ENCODE results near the gene EXOC3L2.

EXOC3L2 gene

GRCh38 chr19:45178262-45179071 lies 66.7 kb downstream of the EXOC3L2 start, which contains the start of gene BLOC1S3:
BLOC1S3 (plus strand) TSS chr19:45178784; CDS start chr19:45179297, 513 bp downstream.
- peak within 1 kb of the TSS; percentile 97 for H3K4me3 ChIP-seq (replicated peaks; ENCODE audit: low read depth, low read length)
- peak; percentile 11 for TF ChIP-seq CTCF (IDR thresholded peaks at IDR 0.05; ENCODE audit: low read length, missing control alignments)
- DNase-seq (ENCODE audit: low read depth) = peak; percentile 100

GRCh38 chr19:45177817-45178261 lies 67.4 kb downstream of the EXOC3L2 start, which contains the start of gene TRAPPC6A:
TRAPPC6A (minus strand) TSS chr19:45178237; CDS start chr19:45178218, 19 bp downstream.
- TF ChIP-seq CTCF (IDR thresholded peaks at IDR 0.05; ENCODE audit: low read length, missing control alignments) = no peak
- DNase-seq (ENCODE audit: low read depth) = peak; percentile 46
- H3K4me3 ChIP-seq (replicated peaks; ENCODE audit: low read depth, low read length) = peak within 1 kb of the TSS; percentile 97

- no peak overlapping the region for H3K4me3 ChIP-seq (replicated peaks; ENCODE audit: low read depth, low read length)
- TF ChIP-seq CTCF (IDR thresholded peaks at IDR 0.05; ENCODE audit: low read length, missing control alignments) = no peak
- DNase-seq (ENCODE audit: low read depth) = no peak
These were observed 69.5 kb downstream of the EXOC3L2 start for GRCh38 chr19:45175515-45176345.

- TF ChIP-seq CTCF (IDR thresholded peaks at IDR 0.05; ENCODE audit: low read length, missing control alignments) = no peak
- no peak for DNase-seq (ENCODE audit: low read depth)
- no peak overlapping the region for H3K4me3 ChIP-seq (replicated peaks; ENCODE audit: low read depth, low read length)
These were observed 71.4 kb downstream of the EXOC3L2 start for GRCh38 chr19:45173816-45174215.

GRCh38 chr19:45172611-45173208 lies 72.5 kb downstream of the EXOC3L2 start:
- no peak for DNase-seq (ENCODE audit: low read depth)
- no peak overlapping the region for H3K4me3 ChIP-seq (replicated peaks; ENCODE audit: low read depth, low read length)
- TF ChIP-seq CTCF (IDR thresholded peaks at IDR 0.05; ENCODE audit: low read length, missing control alignments) = no peak

GRCh38 chr19:45172173-45172572 lies 73.0 kb downstream of the EXOC3L2 start:
- H3K4me3 ChIP-seq (replicated peaks; ENCODE audit: low read depth, low read length) = no peak overlapping the region
- no peak for DNase-seq (ENCODE audit: low read depth)

More at GRCh38 chr19:45172173-45172572, 73.0 kb downstream of the EXOC3L2 start:
- TF ChIP-seq CTCF (IDR thresholded peaks at IDR 0.05; ENCODE audit: low read length, missing control alignments) = no peak
